Choroid plexus epithelial cell (primary cell): ENCODE results near the gene ARHGAP40.

ENCODE experiments used
- DNase-seq: peaks from one replicate; pipeline ENCODE4 v3.0.0-alpha.2; 2010; ENCODE audit warnings: low read depth
- H3K4me3 ChIP-seq: 2 replicates; pipeline ENCODE4 v1.5.1; 2011; ENCODE audit warnings: low read depth, mild to moderate bottlenecking, control low read depth, low read length, moderate library complexity
- CTCF ChIP-seq: conservative IDR thresholded peaks from 2 replicates; pipeline ENCODE4 v1.5.1; 2011; ENCODE audit warnings: low read depth, mild to moderate bottlenecking, control low read depth, inconsistent platforms, low read length, moderate library complexity

The ARHGAP40 gene

GRCh38 chr20:38563802-38564431 is 37.7 kb upstream of the ARHGAP40 start:
- no peak overlapping the region for H3K4me3 ChIP-seq
- no peak for DNase-seq
- TF ChIP-seq CTCF, result no peak

- TF ChIP-seq CTCF, result no peak
- no peak overlapping the region for H3K4me3 ChIP-seq
- DNase-seq, result no peak
Measured at GRCh38 chr20:38564680-38565079, 36.9 kb upstream of the ARHGAP40 start.

- TF ChIP-seq CTCF, result no peak
- no peak overlapping the region for H3K4me3 ChIP-seq
- no peak for DNase-seq
Measured at GRCh38 chr20:38566036-38566598, 35.5 kb upstream of the ARHGAP40 start.

- TF ChIP-seq CTCF, result no peak
- no peak overlapping the region for H3K4me3 ChIP-seq
- DNase-seq, result no peak
Measured at GRCh38 chr20:38569747-38570525, 31.7 kb upstream of the ARHGAP40 start.

- DNase-seq, result no peak
- no peak overlapping the region for H3K4me3 ChIP-seq
- TF ChIP-seq CTCF, result no peak
Measured at GRCh38 chr20:38573413-38573812, 28.2 kb upstream of the ARHGAP40 start.

- H3K4me3 ChIP-seq, result no peak overlapping the region
- no peak for TF ChIP-seq CTCF
- DNase-seq, result peak; percentile 36
Measured at GRCh38 chr20:38579219-38579910, 22.2 kb upstream of the ARHGAP40 start.
